ENCODE results near the gene FOXN1.

Gene FOXN1

DNA sequence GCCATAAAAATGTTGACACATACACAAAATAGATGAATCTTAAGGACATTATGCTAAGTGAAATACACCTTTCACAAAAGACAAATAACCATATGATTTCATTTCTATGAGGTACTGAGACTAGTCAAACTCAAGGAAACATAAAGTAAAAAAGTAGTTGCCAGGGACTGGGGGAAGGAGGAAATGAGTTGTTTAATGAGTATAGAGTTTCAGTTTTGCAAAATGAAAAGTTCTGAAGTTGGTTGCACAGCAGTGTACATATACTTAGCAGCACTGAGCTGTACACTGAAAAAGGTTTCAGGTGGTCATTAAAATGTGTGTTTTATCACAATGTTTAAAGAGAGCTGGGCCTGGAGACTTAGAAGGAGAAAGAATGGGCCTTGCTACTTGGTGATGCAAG lies 37.4 kb upstream of the FOXN1 start:
- H3K27ac ChIP-seq (ENCODE audit: low read depth, low read length), result no peak overlapping the region
- no peak for TF ChIP-seq EZH2phosphoT487 (conservative IDR thresholded peaks at IDR 0.05; ENCODE audit: low read length)
- TF ChIP-seq, protein P1, sequence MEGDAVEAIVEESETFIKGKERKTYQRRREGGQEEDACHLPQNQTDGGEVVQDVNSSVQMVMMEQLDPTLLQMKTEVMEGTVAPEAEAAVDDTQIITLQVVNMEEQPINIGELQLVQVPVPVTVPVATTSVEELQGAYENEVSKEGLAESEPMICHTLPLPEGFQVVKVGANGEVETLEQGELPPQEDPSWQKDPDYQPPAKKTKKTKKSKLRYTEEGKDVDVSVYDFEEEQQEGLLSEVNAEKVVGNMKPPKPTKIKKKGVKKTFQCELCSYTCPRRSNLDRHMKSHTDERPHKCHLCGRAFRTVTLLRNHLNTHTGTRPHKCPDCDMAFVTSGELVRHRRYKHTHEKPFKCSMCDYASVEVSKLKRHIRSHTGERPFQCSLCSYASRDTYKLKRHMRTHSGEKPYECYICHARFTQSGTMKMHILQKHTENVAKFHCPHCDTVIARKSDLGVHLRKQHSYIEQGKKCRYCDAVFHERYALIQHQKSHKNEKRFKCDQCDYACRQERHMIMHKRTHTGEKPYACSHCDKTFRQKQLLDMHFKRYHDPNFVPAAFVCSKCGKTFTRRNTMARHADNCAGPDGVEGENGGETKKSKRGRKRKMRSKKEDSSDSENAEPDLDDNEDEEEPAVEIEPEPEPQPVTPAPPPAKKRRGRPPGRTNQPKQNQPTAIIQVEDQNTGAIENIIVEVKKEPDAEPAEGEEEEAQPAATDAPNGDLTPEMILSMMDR (IDR thresholded peaks at IDR 0.05; ENCODE audit: insufficient read depth, low read length, poor library complexity, severe bottlenecking), result no peak
- no peaks in the 10 kb centered on the region for H3F3A ChIP-seq (ENCODE audit: insufficient read depth)

DNA sequence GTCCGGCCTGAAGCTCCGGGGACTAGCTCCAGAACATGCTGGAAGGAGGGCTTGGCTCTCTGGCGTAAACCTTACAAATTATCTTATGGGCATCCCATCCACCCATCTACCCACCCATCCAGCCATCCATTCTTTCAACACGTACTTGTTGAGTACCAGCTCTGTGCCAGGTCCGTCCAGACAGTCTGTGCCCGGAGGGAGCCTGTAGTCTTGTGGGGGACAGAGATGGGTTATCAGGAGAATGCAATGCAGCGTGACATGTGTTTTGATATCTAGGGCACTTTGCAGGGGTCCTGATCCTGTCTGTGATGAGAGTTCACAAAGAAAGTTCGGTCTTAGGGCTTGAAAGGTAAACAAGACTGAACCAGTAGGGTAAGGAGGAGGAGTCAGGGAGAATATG lies 36.8 kb upstream of the FOXN1 start:
- Histone ChIP-seq H4K20me1 (ENCODE audit: low read depth, low read length) (no peaks in the 10 kb centered on the region), H3K9ac (ENCODE audit: low read length) (no peak overlapping the region), H3K9me3 (ENCODE audit: insufficient read depth, low read length) (no peaks in the 10 kb centered on the region), H3K9me2 (replicated peaks; ENCODE audit: insufficient read depth, low read length) (no peaks in the 10 kb centered on the region), H2AFZ (ENCODE audit: low read depth, low read length, severe bottlenecking) (no peak overlapping the region), H3K27ac (ENCODE audit: low read depth, low read length) (no peak overlapping the region), H3K79me2 (ENCODE audit: insufficient read depth, low read length) (no peaks in the 10 kb centered on the region), H3K4me3 (ENCODE audit: insufficient read depth, low read length, poor library complexity, severe bottlenecking) (no peak overlapping the region), H3K27me3 (ENCODE audit: low read length) (no peaks in the 10 kb centered on the region), H3F3A (ENCODE audit: insufficient read depth) (no peaks in the 10 kb centered on the region), H3K36me3 (ENCODE audit: low read length) (no peaks in the 10 kb centered on the region), H3K4me2 (ENCODE audit: low read depth, low read length, poor library complexity, severe bottlenecking) (no peak overlapping the region)
- TF ChIP-seq, protein P1 (IDR thresholded peaks at IDR 0.05; ENCODE audit: insufficient read depth, low read length, poor library complexity, severe bottlenecking), result no peak
- TF ChIP-seq EZH2phosphoT487 (conservative IDR thresholded peaks at IDR 0.05; ENCODE audit: low read length), result no peak

More for the DNA sequence above, 37.4 kb upstream of the FOXN1 start:
- Histone ChIP-seq H3K9me2 (replicated peaks; ENCODE audit: insufficient read depth, low read length) (no peaks in the 10 kb centered on the region), H3K4me2 (ENCODE audit: low read depth, low read length, poor library complexity, severe bottlenecking) (no peak overlapping the region), H3K79me2 (ENCODE audit: insufficient read depth, low read length) (no peaks in the 10 kb centered on the region), H4K20me1 (ENCODE audit: low read depth, low read length) (no peaks in the 10 kb centered on the region), H3K36me3 (ENCODE audit: low read length) (no peaks in the 10 kb centered on the region), H3K9me3 (ENCODE audit: insufficient read depth, low read length) (no peaks in the 10 kb centered on the region), H2AFZ (ENCODE audit: low read depth, low read length, severe bottlenecking) (no peak overlapping the region), H3K27me3 (ENCODE audit: low read length) (no peaks in the 10 kb centered on the region), H3K4me3 (ENCODE audit: insufficient read depth, low read length, poor library complexity, severe bottlenecking) (no peak overlapping the region), H3K9ac (ENCODE audit: low read length) (no peak overlapping the region)

- TF ChIP-seq, protein P1 (IDR thresholded peaks at IDR 0.05; ENCODE audit: insufficient read depth, low read length, poor library complexity, severe bottlenecking), result no peak
- TF ChIP-seq EZH2phosphoT487 (conservative IDR thresholded peaks at IDR 0.05; ENCODE audit: low read length), result no peak
- Histone ChIP-seq H3F3A (ENCODE audit: insufficient read depth) (no peaks in the 10 kb centered on the region), H3K9ac (ENCODE audit: low read length) (no peak overlapping the region), H3K4me2 (ENCODE audit: low read depth, low read length, poor library complexity, severe bottlenecking) (no peak overlapping the region), H3K27me3 (ENCODE audit: low read length) (no peaks in the 10 kb centered on the region), H3K27ac (ENCODE audit: low read depth, low read length) (no peak overlapping the region), H2AFZ (ENCODE audit: low read depth, low read length, severe bottlenecking) (no peak overlapping the region), H3K36me3 (ENCODE audit: low read length) (no peaks in the 10 kb centered on the region), H3K9me3 (ENCODE audit: insufficient read depth, low read length) (no peaks in the 10 kb centered on the region), H3K9me2 (replicated peaks; ENCODE audit: insufficient read depth, low read length) (no peaks in the 10 kb centered on the region), H3K4me3 (ENCODE audit: insufficient read depth, low read length, poor library complexity, severe bottlenecking) (no peak overlapping the region), H3K79me2 (ENCODE audit: insufficient read depth, low read length) (no peaks in the 10 kb centered on the region), H4K20me1 (ENCODE audit: low read depth, low read length) (no peaks in the 10 kb centered on the region)
These were observed 35.8 kb upstream of the FOXN1 start for GRCh38 chr17:28470266-28470913.
